Mesothelial cell of epicardium (in vitro differentiated cells): ENCODE measurements around the gene CLEC18C. TPM values are rescaled to one million over a fixed set of nuclear protein-coding genes. Genes with fewer than 3 reads are reported as not detected.
"Not testable (repeated sequence)": the region's sequence is repeated elsewhere in the genome, so short reads cannot be mapped to it uniquely, and the experiment has no call there.

Experiments
- DNase-seq, 2 experiments: peaks; one replicate each; pipeline ENCODE4 v3.0.0; 2021; ENCODE audit warnings: low spot score in 2 of 2; ENCODE audit not compliant: unreplicated experiment in 2 of 2
- H3K27ac Mint-ChIP-seq: 2 replicates; pipeline ENCODE4 v1.8.0; 2021; ENCODE audit warnings: mixed read lengths
- H3K27me3 Mint-ChIP-seq: 2 replicates; pipeline ENCODE4 v1.8.0; 2021; ENCODE audit warnings: low read depth, mixed read lengths
- H3K36me3 Mint-ChIP-seq: 2 replicates; pipeline ENCODE4 v1.8.0; 2021; ENCODE audit warnings: mixed read lengths
- H3K4me1 Mint-ChIP-seq: 2 replicates; pipeline ENCODE4 v1.8.0; 2021; ENCODE audit warnings: mixed read lengths
- H3K4me3 Mint-ChIP-seq: 2 replicates; pipeline ENCODE4 v1.8.0; 2021; ENCODE audit warnings: mild to moderate bottlenecking, moderate library complexity, mixed read lengths
- H3K9me3 Mint-ChIP-seq: 2 replicates; pipeline ENCODE4 v1.8.0; 2021; ENCODE audit warnings: mixed read lengths
- total RNA-seq: library from RNA; stranded (reverse); gene quantifications from 3 replicates; pipeline ENCODE4 v1.2.1, GENCODE V29; 2021

Gene CLEC18C
- total RNA-seq, 1 donor from 2014 or later = not detected

DNA sequence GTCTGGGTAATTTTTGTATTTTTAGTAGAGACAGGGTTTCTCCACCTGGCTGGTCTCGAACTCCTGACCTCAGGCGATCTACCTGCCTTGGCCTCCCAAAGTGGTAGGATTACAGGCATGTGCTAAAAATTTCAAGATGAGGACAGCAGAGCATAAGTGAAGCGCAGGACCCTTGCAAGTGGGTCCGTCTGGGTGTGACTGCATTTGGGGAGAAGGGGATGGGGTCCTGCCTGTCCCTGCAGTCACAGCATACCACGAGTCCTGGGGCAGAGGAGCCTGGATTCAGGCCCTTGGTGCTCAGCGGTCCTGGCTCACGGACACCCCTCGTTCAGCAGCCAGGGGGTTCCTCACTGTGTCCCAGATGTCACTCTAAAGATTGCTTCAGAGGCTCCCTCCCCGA lies 24.6 kb downstream of the CLEC18C start:
- not testable (repeated sequence) for H3K27ac Mint-ChIP-seq, DNase-seq, H3K4me1 Mint-ChIP-seq, H3K36me3 Mint-ChIP-seq, H3K4me3 Mint-ChIP-seq, H3K9me3 Mint-ChIP-seq, H3K27me3 Mint-ChIP-seq

DNA sequence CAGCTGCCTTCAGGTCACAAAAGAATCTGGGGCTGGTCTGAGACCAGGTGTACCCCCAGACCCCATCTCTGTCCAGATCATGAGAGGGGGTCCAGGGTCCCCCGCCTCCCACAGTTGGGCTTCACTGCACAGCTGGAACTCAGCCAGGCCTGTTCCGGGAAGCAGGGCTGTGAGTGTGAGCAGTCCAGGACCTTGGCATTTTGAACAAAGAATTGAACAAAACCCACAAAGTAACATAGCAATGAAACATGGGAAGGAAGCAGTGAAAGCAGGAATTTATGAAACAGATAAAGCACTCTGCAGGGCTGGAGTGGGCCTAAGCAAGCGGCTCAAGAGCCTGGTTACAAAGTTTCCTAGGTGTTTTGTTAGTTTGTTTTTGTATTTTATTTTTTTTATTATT lies 25.1 kb downstream of the CLEC18C start:
- H3K27me3 Mint-ChIP-seq, H3K27ac Mint-ChIP-seq, H3K4me1 Mint-ChIP-seq, DNase-seq, H3K36me3 Mint-ChIP-seq, H3K9me3 Mint-ChIP-seq, H3K4me3 Mint-ChIP-seq: not testable (repeated sequence)

DNA sequence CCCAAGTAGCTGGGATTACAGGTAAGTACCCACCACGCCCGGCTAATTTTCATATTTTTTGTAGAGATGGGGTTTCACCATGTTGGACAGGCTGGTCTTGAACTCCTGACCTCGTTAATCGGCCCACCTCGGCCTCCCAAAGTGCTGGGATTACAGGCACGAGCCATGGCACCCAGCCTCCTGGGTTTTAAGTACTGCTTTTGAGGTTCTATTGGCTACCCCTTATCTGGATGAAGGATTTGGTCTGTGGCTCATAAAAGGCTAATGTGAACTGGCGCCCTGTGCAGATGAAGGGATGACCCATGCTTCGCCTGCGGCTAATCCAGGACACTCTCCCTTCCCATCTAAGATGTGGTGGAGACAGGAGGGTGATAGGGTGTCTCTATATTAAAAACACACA lies 25.6 kb downstream of the CLEC18C start:
- not testable (repeated sequence) for H3K4me3 Mint-ChIP-seq, H3K27me3 Mint-ChIP-seq, DNase-seq, H3K36me3 Mint-ChIP-seq, H3K9me3 Mint-ChIP-seq, H3K27ac Mint-ChIP-seq, H3K4me1 Mint-ChIP-seq

DNA sequence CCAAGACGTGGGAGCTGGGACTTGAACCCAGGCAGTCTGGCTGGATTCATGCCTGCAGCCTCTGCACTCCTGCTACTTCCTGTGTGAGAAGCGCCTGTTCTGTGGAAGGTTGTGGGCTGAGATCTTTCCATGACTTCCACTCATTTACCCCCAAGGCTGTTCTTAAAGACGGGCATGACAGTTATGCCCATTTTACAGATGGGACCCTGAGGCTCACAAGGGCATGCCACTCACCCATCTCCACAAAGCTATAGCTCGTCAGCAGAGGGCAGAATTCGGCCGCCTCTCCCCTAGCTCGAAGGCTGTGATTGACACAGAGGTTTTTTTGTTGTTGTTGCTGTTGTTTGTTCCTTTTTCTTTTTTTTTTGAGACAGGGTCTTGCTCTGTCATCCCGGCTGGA lies 26.5 kb downstream of the CLEC18C start:
- not testable (repeated sequence) for H3K4me3 Mint-ChIP-seq, H3K4me1 Mint-ChIP-seq, DNase-seq, H3K27me3 Mint-ChIP-seq, H3K27ac Mint-ChIP-seq, H3K9me3 Mint-ChIP-seq, H3K36me3 Mint-ChIP-seq

DNA sequence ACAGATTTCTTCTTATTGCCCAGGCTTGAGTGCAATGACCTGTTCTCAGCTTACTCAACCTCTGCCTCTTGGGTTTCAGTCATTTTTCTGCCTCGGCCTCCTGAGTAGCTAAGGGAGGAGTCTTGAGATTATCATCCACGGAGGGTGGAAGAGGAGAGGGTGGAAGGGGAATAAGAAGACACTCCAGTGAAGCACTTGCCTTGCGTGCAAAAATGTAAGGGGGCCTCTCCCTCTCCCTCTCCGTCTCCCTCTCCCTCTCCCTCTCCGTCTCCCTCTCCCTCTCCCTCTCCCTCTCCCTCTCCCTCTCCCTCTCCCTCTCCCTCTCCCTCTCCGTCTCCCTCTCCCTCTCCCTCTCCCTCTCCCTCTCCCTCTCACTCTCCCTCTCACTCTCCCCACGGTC lies 29.9 kb downstream of the CLEC18C start:
- H3K4me1 Mint-ChIP-seq, H3K27ac Mint-ChIP-seq, DNase-seq, H3K4me3 Mint-ChIP-seq, H3K9me3 Mint-ChIP-seq, H3K36me3 Mint-ChIP-seq, H3K27me3 Mint-ChIP-seq: not testable (repeated sequence)

DNA sequence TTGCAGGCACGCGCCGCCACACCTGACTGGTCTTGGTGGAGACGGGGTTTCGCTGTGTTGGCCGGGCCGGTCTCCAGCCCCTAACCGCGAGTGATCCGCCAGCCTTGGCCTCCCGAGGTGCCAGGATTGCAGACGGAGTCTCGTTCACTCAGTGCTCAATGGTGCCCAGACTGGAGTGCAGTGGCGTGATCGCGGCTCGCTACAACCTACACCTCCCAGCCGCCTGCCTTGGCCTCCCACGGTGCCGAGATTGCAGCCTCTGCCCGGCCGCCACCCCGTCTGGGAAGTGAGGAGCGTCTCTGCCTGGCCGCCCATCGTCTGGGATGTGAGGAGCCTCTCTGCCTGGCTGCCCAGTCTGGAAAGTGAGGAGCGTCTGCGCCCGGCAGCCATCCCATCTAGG lies 30.4 kb downstream of the CLEC18C start:
- H3K27me3 Mint-ChIP-seq, H3K27ac Mint-ChIP-seq, H3K9me3 Mint-ChIP-seq, H3K36me3 Mint-ChIP-seq, H3K4me1 Mint-ChIP-seq, H3K4me3 Mint-ChIP-seq, DNase-seq: not testable (repeated sequence)

DNA sequence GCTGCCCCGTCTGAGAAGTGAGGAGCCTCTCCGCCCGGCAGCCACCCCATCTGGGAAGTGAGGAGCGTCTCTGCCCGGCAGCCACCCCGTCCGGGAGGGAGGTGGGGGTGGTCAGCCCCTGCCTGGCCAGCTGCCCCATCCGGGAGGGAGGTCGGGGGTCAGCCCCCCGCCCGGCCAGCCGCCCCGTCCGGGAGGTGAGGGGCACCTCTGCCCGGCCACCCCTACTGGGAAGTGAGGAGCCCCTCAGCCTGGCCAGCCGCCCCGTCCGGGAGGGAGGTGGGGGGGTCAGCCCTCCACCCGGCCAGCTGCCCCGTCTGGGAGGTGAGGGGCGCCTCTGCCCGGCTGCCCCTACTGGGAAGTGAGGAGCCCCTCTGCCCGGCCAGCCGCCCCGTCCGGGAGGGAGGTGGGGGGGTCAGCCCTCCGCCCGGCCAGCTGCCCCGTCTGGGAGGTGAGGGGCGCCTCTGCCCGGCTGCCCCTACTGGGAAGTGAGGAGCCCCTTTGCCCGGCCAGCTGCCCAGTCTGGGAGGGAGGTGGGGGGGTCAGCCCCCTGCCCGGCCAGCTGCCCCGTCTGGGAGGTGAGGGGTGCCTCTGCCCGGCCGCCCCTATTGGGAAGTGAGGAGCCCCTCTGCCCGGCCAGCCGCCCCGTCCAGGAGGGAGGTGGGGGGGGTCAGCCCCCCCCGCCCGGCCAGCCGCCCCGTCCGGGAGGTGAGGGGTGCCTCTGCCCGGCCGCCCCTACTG lies 31.2 kb downstream of the CLEC18C start:
- H3K9me3 Mint-ChIP-seq, H3K4me1 Mint-ChIP-seq, H3K27ac Mint-ChIP-seq, DNase-seq, H3K27me3 Mint-ChIP-seq, H3K4me3 Mint-ChIP-seq: not testable (repeated sequence)
- peaks cover 14% of the 10 kb centered on the region for H3K36me3 Mint-ChIP-seq

DNA sequence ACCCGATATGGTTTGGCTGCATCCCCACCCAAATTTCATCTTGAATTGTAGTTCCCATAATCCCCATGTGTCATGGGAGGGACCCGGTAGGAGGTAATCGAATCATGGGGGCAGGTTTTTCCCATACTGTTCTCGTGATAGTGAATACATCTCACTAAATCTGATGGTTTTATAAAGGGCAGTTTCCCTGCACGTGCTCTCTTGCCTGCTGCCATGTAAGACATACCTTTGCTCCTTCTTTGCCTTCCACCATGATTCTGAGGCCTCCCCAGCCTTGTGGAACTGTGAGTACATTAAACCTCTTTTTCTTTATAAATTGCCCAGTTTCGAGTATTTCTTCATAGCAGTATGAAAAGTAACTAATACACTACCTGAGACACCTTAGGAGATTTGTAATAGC lies 32.8 kb downstream of the CLEC18C start:
- H3K36me3 Mint-ChIP-seq = peaks cover 18% of the 10 kb centered on the region
- not testable (repeated sequence) for H3K27me3 Mint-ChIP-seq, DNase-seq, H3K9me3 Mint-ChIP-seq, H3K27ac Mint-ChIP-seq, H3K4me1 Mint-ChIP-seq, H3K4me3 Mint-ChIP-seq

DNA sequence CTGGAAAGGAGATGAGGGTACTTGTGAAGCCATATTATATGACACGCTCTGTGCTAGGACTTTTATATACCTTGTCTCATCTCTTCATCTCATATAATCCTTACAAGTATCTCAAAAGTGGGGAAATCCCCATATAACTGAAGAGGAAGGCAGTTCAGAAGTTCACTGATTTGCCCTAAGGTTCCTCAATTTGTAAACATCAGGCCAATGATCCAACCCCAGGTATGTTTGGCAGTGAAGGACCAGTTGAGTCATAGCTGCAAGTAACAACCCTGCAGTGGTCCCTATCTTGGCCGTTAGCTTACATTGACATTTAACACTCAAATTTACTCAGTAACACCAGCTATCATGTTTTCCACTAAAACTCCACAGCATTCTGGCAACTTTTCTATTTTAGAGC lies 45.0 kb downstream of the CLEC18C start:
- not testable (repeated sequence) for DNase-seq, H3K27ac Mint-ChIP-seq, H3K9me3 Mint-ChIP-seq, H3K4me1 Mint-ChIP-seq, H3K4me3 Mint-ChIP-seq, H3K27me3 Mint-ChIP-seq
- H3K36me3 Mint-ChIP-seq = peaks cover 10% of the 10 kb centered on the region

DNA sequence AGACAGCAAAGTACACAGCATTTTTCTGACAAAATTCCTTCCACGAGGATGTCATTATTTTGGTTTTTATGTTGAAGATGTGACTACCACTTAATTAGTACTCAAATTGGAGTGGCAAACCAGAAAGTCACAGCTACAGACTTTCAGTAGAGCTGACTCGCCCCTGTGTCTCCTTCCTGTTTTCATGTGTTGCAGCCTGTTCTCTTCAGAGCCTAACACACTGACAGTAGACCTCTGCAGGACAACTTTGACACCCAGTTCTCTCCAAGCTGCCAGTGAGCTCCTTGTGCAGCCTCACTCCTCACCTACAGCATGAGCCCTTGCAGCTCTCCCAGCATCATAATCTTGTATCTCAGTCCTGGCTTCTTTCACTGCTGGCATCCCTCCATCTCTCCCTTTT lies 49.0 kb downstream of the CLEC18C start:
- H3K4me3 Mint-ChIP-seq, H3K27me3 Mint-ChIP-seq, H3K27ac Mint-ChIP-seq, DNase-seq, H3K9me3 Mint-ChIP-seq, H3K4me1 Mint-ChIP-seq: not testable (repeated sequence)
- peaks cover 14% of the 10 kb centered on the region for H3K36me3 Mint-ChIP-seq

DNA sequence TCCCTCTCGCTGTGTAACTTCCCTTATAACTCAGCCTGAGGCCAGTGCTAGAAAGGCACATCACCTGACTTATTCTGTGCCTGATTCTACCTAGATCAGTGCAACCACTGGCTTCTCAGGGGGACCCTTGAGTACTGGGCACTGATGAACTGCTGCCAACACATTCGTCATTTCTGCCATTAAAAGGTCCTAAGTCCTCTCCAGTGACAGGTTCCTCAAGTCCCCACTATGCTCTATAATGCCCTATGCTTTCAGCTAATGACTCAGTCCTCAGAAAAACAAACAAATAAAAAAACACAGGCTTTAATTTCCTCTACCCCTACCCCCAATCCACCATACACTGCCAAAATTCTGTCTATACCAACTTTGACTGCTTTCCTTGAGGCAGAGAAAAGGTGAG lies 49.6 kb downstream of the CLEC18C start:
- DNase-seq, H3K4me1 Mint-ChIP-seq, H3K4me3 Mint-ChIP-seq, H3K27ac Mint-ChIP-seq, H3K27me3 Mint-ChIP-seq, H3K9me3 Mint-ChIP-seq: not testable (repeated sequence)
- peaks cover 14% of the 10 kb centered on the region for H3K36me3 Mint-ChIP-seq

DNA sequence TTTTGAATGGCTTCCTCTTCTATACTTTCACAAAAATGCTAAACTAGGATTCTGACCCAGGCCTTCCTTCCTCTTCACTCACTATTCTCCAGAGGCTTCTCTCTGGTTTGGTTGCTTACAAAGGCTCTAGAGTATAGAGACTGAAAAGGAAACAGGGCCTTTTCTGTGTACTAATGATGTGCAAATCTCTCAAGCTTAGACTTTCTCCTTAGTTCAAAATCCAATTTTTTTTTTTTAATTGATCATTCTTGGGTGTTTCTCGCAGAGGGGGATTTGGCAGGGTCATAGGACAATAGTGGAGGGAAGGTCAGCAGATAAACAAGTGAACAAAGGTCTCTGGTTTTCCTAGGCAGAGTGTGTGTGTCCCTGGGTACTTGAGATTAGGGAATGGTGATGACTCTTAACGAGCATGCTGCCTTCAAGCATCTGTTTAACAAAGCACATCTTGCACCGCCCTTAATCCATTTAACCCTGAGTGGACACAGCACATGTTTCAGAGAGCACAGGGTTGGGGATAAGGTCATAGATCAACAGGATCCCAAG lies 50.5 kb downstream of the CLEC18C start:
- not testable (repeated sequence) for H3K27me3 Mint-ChIP-seq, H3K27ac Mint-ChIP-seq, H3K4me1 Mint-ChIP-seq, H3K9me3 Mint-ChIP-seq, DNase-seq, H3K4me3 Mint-ChIP-seq
- peaks cover 15% of the 10 kb centered on the region for H3K36me3 Mint-ChIP-seq

DNA sequence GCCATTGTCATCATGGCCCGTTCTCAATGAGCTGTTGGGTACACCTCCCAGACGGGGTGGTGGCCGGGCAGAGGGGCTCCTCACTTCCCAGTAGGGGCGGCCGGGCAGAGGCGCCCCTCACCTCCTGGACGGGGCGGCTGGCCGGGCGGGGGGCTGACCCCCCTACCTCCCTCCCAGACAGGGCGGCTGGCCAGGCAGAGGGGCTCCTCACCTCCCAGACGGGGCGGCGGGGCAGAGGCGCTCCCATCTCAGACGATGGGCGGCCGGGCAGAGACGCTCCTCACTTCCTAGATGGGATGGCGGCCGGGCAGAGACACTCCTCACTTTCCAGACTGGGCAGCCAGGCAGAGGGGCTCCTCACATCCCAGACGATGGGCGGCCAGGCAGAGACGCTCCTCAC lies 51.1 kb downstream of the CLEC18C start:
- not testable (repeated sequence) for DNase-seq, H3K4me1 Mint-ChIP-seq, H3K27me3 Mint-ChIP-seq, H3K9me3 Mint-ChIP-seq, H3K4me3 Mint-ChIP-seq, H3K27ac Mint-ChIP-seq
- peaks cover 12% of the 10 kb centered on the region for H3K36me3 Mint-ChIP-seq

DNA sequence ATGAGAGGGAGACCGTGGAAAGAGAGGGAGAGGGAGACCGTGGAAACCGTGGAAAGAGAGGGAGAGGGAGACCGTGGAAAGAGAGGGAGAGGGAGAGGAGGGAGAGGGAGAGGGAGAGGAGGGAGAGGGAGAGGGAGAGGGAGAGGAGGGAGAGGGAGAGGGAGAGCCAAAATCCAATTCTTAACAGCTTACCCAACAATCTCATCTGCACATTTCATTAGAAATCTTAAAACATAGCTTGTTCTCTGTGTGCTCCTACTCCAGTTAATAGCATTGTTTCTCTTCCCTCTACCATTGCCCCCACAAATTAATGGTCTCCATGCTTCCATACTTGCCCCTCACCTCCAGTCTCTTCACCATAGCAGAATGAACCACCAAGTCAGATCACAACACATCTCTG lies 51.8 kb downstream of the CLEC18C start:
- not testable (repeated sequence) for H3K27me3 Mint-ChIP-seq, H3K27ac Mint-ChIP-seq, H3K4me1 Mint-ChIP-seq, H3K4me3 Mint-ChIP-seq, H3K9me3 Mint-ChIP-seq, DNase-seq
- peaks cover 12% of the 10 kb centered on the region for H3K36me3 Mint-ChIP-seq

DNA sequence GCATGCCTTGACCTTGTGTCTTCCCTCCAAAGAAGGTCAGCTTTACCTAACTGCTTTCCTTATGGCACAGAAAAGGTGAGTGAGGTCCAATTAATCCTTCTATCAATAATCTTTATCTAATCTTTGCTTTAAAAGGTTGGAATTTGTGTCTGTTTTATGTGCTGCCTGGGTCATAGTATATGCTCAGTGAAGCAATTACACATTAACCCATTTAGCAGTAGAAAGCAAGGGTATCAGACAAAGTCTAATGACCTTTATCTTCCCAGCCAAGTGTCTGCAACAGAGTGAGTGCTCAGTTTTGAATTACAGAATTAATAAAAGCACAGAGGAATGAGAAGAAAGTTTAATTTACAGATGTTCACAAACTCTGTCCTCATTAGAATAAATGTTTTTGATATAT lies 52.4 kb downstream of the CLEC18C start:
- H3K36me3 Mint-ChIP-seq = peaks cover 12% of the 10 kb centered on the region
- H3K9me3 Mint-ChIP-seq, DNase-seq, H3K4me3 Mint-ChIP-seq, H3K27me3 Mint-ChIP-seq, H3K27ac Mint-ChIP-seq, H3K4me1 Mint-ChIP-seq: not testable (repeated sequence)
